Measurements from ENCODE around the gene FBXO39.

GRCh38 chr17:6830383-6830986 is 54.5 kb downstream of the FBXO39 start:
- TF ChIP-seq CTCF (IDR thresholded peaks at IDR 0.05) (no peak), EZH2 (IDR thresholded peaks at IDR 0.05; ENCODE audit: borderline replicate concordance, insufficient read depth, low read depth, low read length, poor library complexity, severe bottlenecking) (no peak)

All from B cell (primary cell).